K562 (cell line): ENCODE results near the gene ADAM15. TPM values are rescaled to one million over a fixed set of nuclear protein-coding genes. Genes with fewer than 3 reads are reported as not detected.
A peak's percentile ranks its signal among the peaks of the same experiment; 100 is the strongest.

ENCODE experiments used
- BCOR ChIP-seq: fragments of 450-650 bp; IDR thresholded peaks from 2 replicates; pipeline ENCODE4 v1.6.1; 2016
- HSF4 ChIP-seq: fragments of 250-450 bp; sonication (Bioruptor Pico); IDR thresholded peaks from 2 replicates; pipeline ENCODE4 v2.1.2; 2022; ENCODE audit warnings: mild to moderate bottlenecking, moderate library complexity, borderline replicate concordance
- NFIX ChIP-seq: fragments of 250-450 bp; sonication (Bioruptor Pico); IDR thresholded peaks from 2 replicates; pipeline ENCODE4 v1.4.0; 2020; ENCODE audit warnings: low read depth, mild to moderate bottlenecking, moderate library complexity
- ZKSCAN8 ChIP-seq: fragments of 200-800 bp; sonication (Bioruptor generic); IDR thresholded peaks from 2 replicates; pipeline ENCODE4 v1.6.1; 2016; ENCODE audit warnings: missing genetic modification characterization, missing compliant biosample characterization
- ZNF134 ChIP-seq: fragments of 250-450 bp; sonication (Bioruptor Pico); conservative IDR thresholded peaks from 2 replicates; pipeline ENCODE4 v1.4.0; 2020
- ZNF217 ChIP-seq: sonication (generic); formaldehyde crosslinking; IDR thresholded peaks from 2 replicates; pipeline ENCODE4 v1.8.0; 2022; ENCODE audit warnings: mild to moderate bottlenecking, missing genetic modification reagents
- ZNF408 ChIP-seq: fragments of 250-450 bp; sonication (Bioruptor Pico); IDR thresholded peaks from 2 replicates; pipeline ENCODE4 v1.4.0; 2020; ENCODE audit warnings: low read depth, mild to moderate bottlenecking, moderate library complexity
- polyA plus RNA-seq, 8 experiments: library from polyadenylated mRNA; depleted of rRNA in 4 of 8; stranded (reverse) in 5 of 8; unstranded in 3 of 8; fragments of >200 nt; fragmentation: Nextera tagmentation in 2 of 8; fragmentation: Illumina TruSeq in 1 of 8; extraction: Ambion mirVana in 2 of 8; extraction: Trizol in 1 of 8; gene quantifications; 2 replicates each; pipeline versions ENCODE4 v1.2.1 to v1.2.3, GENCODE V29; 2011 to 2014; ENCODE audit warnings: inconsistent platforms in 1 of 8, missing spikeins in 1 of 8
- total RNA-seq, 7 experiments: library from RNA; depleted of rRNA in 6 of 7; stranded (reverse); fragments of >200 nt in 6 of 7; fragmentation: Illumina TruSeq in 2 of 7; extraction: Trizol in 2 of 7; gene quantifications; 2 replicates each; pipeline versions ENCODE4 v1.2.1 to v1.2.3, GENCODE V29; 2011 to 2021; ENCODE audit warnings: low replicate concordance in 1 of 7
- TF ChIP-seq, protein P1 (sequence below): fragments of 250-450 bp; sonication (Bioruptor Pico); IDR thresholded peaks from 2 replicates; pipeline ENCODE4 v1.5.1; 2021; ENCODE audit warnings: mild to moderate bottlenecking
- TF ChIP-seq, protein P2 (sequence below), 2 experiments: fragments of 250-450 bp in 1 of 2; fragments of 450-650 bp in 1 of 2; sonication (Bioruptor Pico) in 1 of 2; IDR thresholded peaks; 2 replicates each; pipeline versions ENCODE4 v1.6.1 to v1.8.0; 2016 to 2021; ENCODE audit warnings: mild to moderate bottlenecking in 2 of 2, moderate library complexity in 2 of 2, missing compliant biosample characterization in 1 of 2, missing genetic modification characterization in 1 of 2
- TF ChIP-seq, protein P3 (sequence below): IDR thresholded peaks from 2 replicates; pipeline ENCODE4 v1.6.1; 2014; ENCODE audit warnings: antibody characterized with exemption
- TF ChIP-seq, protein P4 (sequence below): sonication (generic); formaldehyde crosslinking; IDR thresholded peaks from 2 replicates; pipeline ENCODE4 v1.8.1; 2023; ENCODE audit warnings: mild to moderate bottlenecking, missing genetic modification reagents, moderate library complexity
- TF ChIP-seq, protein P5 (sequence below): IDR thresholded peaks from 2 replicates; pipeline ENCODE4 v1.6.1; 2011; ENCODE audit not compliant: insufficient read length; ENCODE audit errors: extremely low read depth
- TF ChIP-seq, protein P6 (sequence below), 2 experiments: IDR thresholded peaks in 1 of 2; conservative IDR thresholded peaks in 1 of 2; 2 replicates each; pipeline ENCODE4 v1.6.1; 2016; ENCODE audit warnings: low read depth in 2 of 2, mild to moderate bottlenecking in 1 of 2, missing compliant biosample characterization in 1 of 2, missing genetic modification characterization in 1 of 2, moderate library complexity in 1 of 2
- TF ChIP-seq, protein P7 (sequence below): fragments of 250-450 bp; sonication (Bioruptor Pico); IDR thresholded peaks from 2 replicates; pipeline ENCODE4 v1.8.0; 2021; ENCODE audit warnings: moderate library complexity, mild to moderate bottlenecking, inconsistent platforms

ADAM15 gene
- total and polyA plus RNA-seq, 9 of the 15 experiments (the other 6 are each of a cell fraction or from before 2014, with no cell fraction given) = 0.69 to 72.3 (median 32.8) TPM

DNA sequence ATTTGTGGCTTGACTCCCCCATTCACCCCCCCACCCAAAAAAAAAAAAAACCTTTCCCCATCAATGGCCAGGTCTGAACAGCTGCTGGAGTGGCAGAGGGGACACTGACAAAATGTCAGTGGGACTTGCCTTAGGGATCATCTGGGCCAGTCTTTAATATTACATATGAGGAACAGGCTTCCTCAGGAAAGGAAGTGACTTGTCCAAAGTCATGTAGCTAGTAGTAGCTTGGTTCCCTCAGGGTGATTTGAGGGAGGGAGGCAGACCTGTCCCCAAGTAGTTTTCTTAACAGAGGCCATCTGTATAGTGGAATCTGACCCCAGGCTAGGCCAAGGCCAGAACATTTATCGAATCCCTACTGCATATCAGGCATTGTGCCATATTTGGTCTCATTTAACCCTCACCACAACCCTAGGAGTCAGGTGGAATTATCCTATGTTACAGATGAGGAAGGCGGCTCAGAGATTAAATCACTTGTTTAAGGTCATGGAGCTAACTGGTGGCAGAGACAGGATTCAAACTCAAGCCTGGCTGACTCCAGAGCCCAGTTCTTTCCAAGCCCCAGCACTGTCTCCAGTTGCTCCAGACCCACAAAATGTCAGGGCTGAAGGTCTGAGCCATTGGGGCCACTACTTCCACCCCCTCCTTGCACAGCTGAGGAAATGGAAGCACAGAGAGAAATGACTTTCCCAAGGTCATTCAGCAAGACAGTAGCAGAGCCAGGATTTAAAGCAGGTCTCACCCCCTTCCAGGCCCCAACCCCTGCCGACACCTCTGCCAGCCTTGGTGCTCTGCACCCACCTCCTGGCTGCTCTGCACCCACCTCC, 38.1 kb upstream of the ADAM15 start (continued):
- TF ChIP-seq, protein P1, sequence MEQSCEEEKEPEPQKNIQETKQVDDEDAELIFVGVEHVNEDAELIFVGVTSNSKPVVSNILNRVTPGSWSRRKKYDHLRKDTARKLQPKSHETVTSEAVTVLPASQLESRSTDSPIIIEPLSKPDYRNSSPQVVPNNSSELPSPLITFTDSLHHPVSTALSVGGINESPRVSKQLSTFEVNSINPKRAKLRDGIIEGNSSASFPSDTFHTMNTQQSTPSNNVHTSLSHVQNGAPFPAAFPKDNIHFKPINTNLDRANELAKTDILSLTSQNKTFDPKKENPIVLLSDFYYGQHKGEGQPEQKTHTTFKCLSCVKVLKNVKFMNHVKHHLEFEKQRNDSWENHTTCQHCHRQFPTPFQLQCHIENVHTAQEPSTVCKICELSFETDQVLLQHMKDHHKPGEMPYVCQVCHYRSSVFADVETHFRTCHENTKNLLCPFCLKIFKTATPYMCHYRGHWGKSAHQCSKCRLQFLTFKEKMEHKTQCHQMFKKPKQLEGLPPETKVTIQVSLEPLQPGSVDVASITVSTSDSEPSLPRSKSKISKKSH (CRISPR knock-in tag) = no peak
- peak; percentile 26; the same call in 1 of the 2 replicates for TF ChIP-seq BCOR
- no peak for TF ChIP-seq HSF4
- no peak for TF ChIP-seq ZNF217
- TF ChIP-seq, protein P2, sequence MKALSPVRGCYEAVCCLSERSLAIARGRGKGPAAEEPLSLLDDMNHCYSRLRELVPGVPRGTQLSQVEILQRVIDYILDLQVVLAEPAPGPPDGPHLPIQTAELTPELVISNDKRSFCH (CRISPR knock-in tag; IDR thresholded peaks at IDR 0.05) = no peak
- TF ChIP-seq, protein P2 (tag; IDR thresholded peaks at IDR 0.05) = peak; percentile 79; the same call in 1 of the 2 replicates
- no peak for TF ChIP-seq ZNF408 (CRISPR knock-in tag)
- TF ChIP-seq, protein P3, sequence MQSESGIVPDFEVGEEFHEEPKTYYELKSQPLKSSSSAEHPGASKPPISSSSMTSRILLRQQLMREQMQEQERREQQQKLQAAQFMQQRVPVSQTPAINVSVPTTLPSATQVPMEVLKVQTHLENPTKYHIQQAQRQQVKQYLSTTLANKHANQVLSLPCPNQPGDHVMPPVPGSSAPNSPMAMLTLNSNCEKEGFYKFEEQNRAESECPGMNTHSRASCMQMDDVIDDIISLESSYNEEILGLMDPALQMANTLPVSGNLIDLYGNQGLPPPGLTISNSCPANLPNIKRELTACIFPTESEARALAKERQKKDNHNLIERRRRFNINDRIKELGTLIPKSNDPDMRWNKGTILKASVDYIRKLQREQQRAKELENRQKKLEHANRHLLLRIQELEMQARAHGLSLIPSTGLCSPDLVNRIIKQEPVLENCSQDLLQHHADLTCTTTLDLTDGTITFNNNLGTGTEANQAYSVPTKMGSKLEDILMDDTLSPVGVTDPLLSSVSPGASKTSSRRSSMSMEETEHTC = no peak
- TF ChIP-seq ZKSCAN8 (CRISPR knock-in tag) = peak; percentile 64; the same call in 1 of the 2 replicates
- TF ChIP-seq, protein P4, sequence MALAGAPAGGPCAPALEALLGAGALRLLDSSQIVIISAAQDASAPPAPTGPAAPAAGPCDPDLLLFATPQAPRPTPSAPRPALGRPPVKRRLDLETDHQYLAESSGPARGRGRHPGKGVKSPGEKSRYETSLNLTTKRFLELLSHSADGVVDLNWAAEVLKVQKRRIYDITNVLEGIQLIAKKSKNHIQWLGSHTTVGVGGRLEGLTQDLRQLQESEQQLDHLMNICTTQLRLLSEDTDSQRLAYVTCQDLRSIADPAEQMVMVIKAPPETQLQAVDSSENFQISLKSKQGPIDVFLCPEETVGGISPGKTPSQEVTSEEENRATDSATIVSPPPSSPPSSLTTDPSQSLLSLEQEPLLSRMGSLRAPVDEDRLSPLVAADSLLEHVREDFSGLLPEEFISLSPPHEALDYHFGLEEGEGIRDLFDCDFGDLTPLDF (CRISPR knock-in tag) = no peak
- TF ChIP-seq, protein P5, sequence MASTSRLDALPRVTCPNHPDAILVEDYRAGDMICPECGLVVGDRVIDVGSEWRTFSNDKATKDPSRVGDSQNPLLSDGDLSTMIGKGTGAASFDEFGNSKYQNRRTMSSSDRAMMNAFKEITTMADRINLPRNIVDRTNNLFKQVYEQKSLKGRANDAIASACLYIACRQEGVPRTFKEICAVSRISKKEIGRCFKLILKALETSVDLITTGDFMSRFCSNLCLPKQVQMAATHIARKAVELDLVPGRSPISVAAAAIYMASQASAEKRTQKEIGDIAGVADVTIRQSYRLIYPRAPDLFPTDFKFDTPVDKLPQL = no peak
- no peak for TF ChIP-seq ZNF134 (CRISPR knock-in tag)
- TF ChIP-seq NFIX = no peak
- TF ChIP-seq, protein P6, sequence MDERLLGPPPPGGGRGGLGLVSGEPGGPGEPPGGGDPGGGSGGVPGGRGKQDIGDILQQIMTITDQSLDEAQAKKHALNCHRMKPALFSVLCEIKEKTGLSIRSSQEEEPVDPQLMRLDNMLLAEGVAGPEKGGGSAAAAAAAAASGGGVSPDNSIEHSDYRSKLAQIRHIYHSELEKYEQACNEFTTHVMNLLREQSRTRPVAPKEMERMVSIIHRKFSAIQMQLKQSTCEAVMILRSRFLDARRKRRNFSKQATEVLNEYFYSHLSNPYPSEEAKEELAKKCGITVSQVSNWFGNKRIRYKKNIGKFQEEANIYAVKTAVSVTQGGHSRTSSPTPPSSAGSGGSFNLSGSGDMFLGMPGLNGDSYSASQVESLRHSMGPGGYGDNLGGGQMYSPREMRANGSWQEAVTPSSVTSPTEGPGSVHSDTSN (CRISPR knock-in tag; IDR thresholded peaks at IDR 0.05; ENCODE audit: low read depth) = no peak
- TF ChIP-seq, protein P6 (tag; conservative IDR thresholded peaks at IDR 0.05; ENCODE audit: low read depth) = no peak
- TF ChIP-seq, protein P7, sequence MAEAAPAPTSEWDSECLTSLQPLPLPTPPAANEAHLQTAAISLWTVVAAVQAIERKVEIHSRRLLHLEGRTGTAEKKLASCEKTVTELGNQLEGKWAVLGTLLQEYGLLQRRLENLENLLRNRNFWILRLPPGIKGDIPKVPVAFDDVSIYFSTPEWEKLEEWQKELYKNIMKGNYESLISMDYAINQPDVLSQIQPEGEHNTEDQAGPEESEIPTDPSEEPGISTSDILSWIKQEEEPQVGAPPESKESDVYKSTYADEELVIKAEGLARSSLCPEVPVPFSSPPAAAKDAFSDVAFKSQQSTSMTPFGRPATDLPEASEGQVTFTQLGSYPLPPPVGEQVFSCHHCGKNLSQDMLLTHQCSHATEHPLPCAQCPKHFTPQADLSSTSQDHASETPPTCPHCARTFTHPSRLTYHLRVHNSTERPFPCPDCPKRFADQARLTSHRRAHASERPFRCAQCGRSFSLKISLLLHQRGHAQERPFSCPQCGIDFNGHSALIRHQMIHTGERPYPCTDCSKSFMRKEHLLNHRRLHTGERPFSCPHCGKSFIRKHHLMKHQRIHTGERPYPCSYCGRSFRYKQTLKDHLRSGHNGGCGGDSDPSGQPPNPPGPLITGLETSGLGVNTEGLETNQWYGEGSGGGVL = no peak
